ENCODE data around the gene TRMT112. TPM values are rescaled to one million over a fixed set of nuclear protein-coding genes. Genes with fewer than 3 reads are reported as not detected.
A peak's percentile ranks its signal among the peaks of the same experiment; 100 is the strongest.

Gene TRMT112
- total and polyA plus RNA-seq, 2 experiments from 2014 or later = 210 to 292 TPM

DNA sequence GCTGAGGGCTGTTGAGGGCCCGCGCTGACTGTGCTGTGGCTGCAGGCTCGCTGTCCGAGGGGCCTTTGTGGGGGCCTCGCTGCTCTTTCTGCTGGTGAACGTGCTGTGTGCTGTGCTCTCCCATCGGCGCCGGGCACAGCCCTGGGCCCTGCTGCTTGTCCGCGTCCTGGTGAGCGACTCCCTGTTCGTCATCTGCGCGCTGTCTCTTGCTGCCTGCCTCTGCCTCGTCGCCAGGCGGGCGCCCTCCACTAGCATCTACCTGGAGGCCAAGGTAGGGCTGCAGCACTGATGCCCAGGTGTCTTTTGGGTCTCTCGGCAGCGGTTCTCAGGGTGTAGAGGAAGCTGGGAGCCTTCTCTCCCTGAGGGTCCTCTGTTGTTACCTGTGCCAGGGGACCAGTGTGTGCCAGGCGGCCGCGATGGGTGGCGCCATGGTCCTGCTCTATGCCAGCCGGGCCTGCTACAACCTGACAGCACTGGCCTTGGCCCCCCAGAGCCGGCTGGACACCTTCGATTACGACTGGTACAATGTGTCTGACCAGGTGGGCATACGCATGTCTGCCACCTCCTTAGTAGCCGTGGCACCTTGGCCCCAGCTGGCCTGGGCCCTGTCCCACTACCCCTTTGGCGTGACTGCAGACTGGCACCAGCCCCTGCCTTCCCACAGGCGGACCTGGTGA lies 29.5 kb downstream of the TRMT112 start:
- Histone ChIP-seq H3K36me3 (replicated peaks; ENCODE audit: insufficient read depth, low read depth) (no peaks in the 10 kb centered on the region), H4K20me1 (ENCODE audit: insufficient read depth, poor library complexity, severe bottlenecking) (no peaks in the 10 kb centered on the region), H3K4me2 (no peak overlapping the region), H3K9me3 (ENCODE audit: low read depth) (no peaks in the 10 kb centered on the region), H2AFZ (no peak overlapping the region), H3K4me1 (ENCODE audit: insufficient read depth) (peaks cover 16% of the 10 kb centered on the region), H3K9me2 (replicated peaks; ENCODE audit: insufficient read depth) (no peaks in the 10 kb centered on the region), H3K4me3 (no peak overlapping the region), H3K27me3 (peaks cover 33% of the 10 kb centered on the region), H3K79me2 (peaks cover 13% of the 10 kb centered on the region), H3K27ac (no peak overlapping the region)
- no peak for TF ChIP-seq EZH2 (IDR thresholded peaks at IDR 0.05; ENCODE audit: borderline replicate concordance)
- no peak for TF ChIP-seq CTCF (IDR thresholded peaks at IDR 0.05; ENCODE audit: poor library complexity)
- no peak for TF ChIP-seq EZH2phosphoT487 (IDR thresholded peaks at IDR 0.05; ENCODE audit: low read depth, severe bottlenecking, unreplicated experiment)
- WGBS (ENCODE audit: low lambda C conversion rate, missing lambda C conversion rate) = 97% methylated on average over 33 of the region's 33 CpGs
- no peak for DNase-seq (ENCODE audit: low spot score)

DNA sequence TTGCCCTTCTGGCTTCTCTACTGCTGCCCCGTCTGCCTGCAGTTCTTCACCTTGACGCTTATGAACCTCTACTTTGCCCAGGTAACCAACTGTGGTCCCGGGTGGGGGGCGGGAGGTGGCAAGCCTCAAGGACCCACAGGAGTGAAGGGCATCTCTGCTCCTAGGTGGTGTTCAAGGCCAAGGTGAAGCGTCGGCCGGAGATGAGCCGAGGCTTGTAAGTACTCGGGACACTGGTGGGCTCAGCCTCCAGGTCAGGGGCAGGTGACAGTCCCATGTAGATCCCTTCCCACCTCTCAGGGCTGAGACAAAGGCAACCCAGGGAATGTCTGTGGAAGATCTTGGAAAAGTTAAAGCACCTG lies 30.6 kb downstream of the TRMT112 start:
- Histone ChIP-seq H3K79me2 (peaks cover 13% of the 10 kb centered on the region), H4K20me1 (ENCODE audit: insufficient read depth, poor library complexity, severe bottlenecking) (no peaks in the 10 kb centered on the region), H3K27me3 (peaks cover 22% of the 10 kb centered on the region), H3K4me2 (no peak overlapping the region), H2AFZ (no peak overlapping the region), H3K9me2 (replicated peaks; ENCODE audit: insufficient read depth) (no peaks in the 10 kb centered on the region), H3K4me1 (ENCODE audit: insufficient read depth) (peaks cover 12% of the 10 kb centered on the region), H3K27ac (no peak overlapping the region), H3K4me3 (no peak overlapping the region), H3K36me3 (replicated peaks; ENCODE audit: insufficient read depth, low read depth) (no peaks in the 10 kb centered on the region), H3K9me3 (ENCODE audit: low read depth) (no peaks in the 10 kb centered on the region)
- no peak for TF ChIP-seq EZH2phosphoT487 (IDR thresholded peaks at IDR 0.05; ENCODE audit: low read depth, severe bottlenecking, unreplicated experiment)
- TF ChIP-seq EZH2 (IDR thresholded peaks at IDR 0.05; ENCODE audit: borderline replicate concordance) = no peak
- no peak for TF ChIP-seq CTCF (IDR thresholded peaks at IDR 0.05; ENCODE audit: poor library complexity)
- no peak for DNase-seq (ENCODE audit: low spot score)
- 93% methylated on average over 9 of the region's 9 CpGs for WGBS (ENCODE audit: low lambda C conversion rate, missing lambda C conversion rate)

GRCh38 chr11:64285885-64286800 lies 31.2 kb downstream of the TRMT112 start:
- no peaks in the 10 kb centered on the region for H3K9me2 ChIP-seq (replicated peaks; ENCODE audit: insufficient read depth)
- peak overlapping the region; percentile 63 for H3K4me3 ChIP-seq
- no peaks in the 10 kb centered on the region for H3K9me3 ChIP-seq (ENCODE audit: low read depth)
- H3K4me2 ChIP-seq = peak overlapping the region; percentile 94
- no peaks in the 10 kb centered on the region for H3K36me3 ChIP-seq (replicated peaks; ENCODE audit: insufficient read depth, low read depth)
- H3K27me3 ChIP-seq = peaks cover 16% of the 10 kb centered on the region
- no peaks in the 10 kb centered on the region for H4K20me1 ChIP-seq (ENCODE audit: insufficient read depth, poor library complexity, severe bottlenecking)
- peaks cover 12% of the 10 kb centered on the region for H3K4me1 ChIP-seq (ENCODE audit: insufficient read depth)
- peaks cover 13% of the 10 kb centered on the region for H3K79me2 ChIP-seq
- H2AFZ ChIP-seq = peak overlapping the region; percentile 53
- no peak for DNase-seq (ENCODE audit: low spot score)
- no peak for TF ChIP-seq CTCF (IDR thresholded peaks at IDR 0.05; ENCODE audit: poor library complexity)
- no peak for TF ChIP-seq EZH2 (IDR thresholded peaks at IDR 0.05; ENCODE audit: borderline replicate concordance)
- TF ChIP-seq EZH2phosphoT487 (IDR thresholded peaks at IDR 0.05; ENCODE audit: low read depth, severe bottlenecking, unreplicated experiment) = no peak
- WGBS (ENCODE audit: low lambda C conversion rate, missing lambda C conversion rate) = 60% methylated on average over 21 of the region's 40 CpGs
- peak overlapping the region; percentile 24 for H3K27ac ChIP-seq
